SW480 (cell line): ENCODE results near the gene REELD1.

Source experiments
- DNase-seq: peaks from one replicate; pipeline ENCODE4 v3.0.0-alpha.2; 2016; ENCODE audit warnings: low spot score

The REELD1 gene

GRCh38 chr4:146224326-146224966 is 10.1 kb downstream of the REELD1 start:
- no peak for DNase-seq

GRCh38 chr4:146229406-146229805 is 15.1 kb downstream of the REELD1 start:
- no peak for DNase-seq

- no peak for DNase-seq
Observed at GRCh38 chr4:146232131-146232722, 17.9 kb downstream of the REELD1 start.

- no peak for DNase-seq
Observed at GRCh38 chr4:146235654-146236177, 21.4 kb downstream of the REELD1 start.

- no peak for DNase-seq
Observed at GRCh38 chr4:146236216-146236615, 21.9 kb downstream of the REELD1 start.

GRCh38 chr4:146237092-146237491 is 22.8 kb downstream of the REELD1 start:
- no peak for DNase-seq

- DNase-seq: no peak
Observed at GRCh38 chr4:146238107-146238506, 23.8 kb downstream of the REELD1 start.

- DNase-seq: no peak
Observed at GRCh38 chr4:146243141-146243882, 29.0 kb downstream of the REELD1 start.

- no peak for DNase-seq
Observed at GRCh38 chr4:146243883-146244277, 29.5 kb downstream of the REELD1 start.

- no peak for DNase-seq
Observed at GRCh38 chr4:146244496-146244895, 30.2 kb downstream of the REELD1 start.

GRCh38 chr4:146245246-146245645 is 30.9 kb downstream of the REELD1 start:
- no peak for DNase-seq

- DNase-seq: no peak
Observed at GRCh38 chr4:146245850-146246249, 31.5 kb downstream of the REELD1 start.

- no peak for DNase-seq
Observed at GRCh38 chr4:146246381-146246780, 32.0 kb downstream of the REELD1 start.

- no peak for DNase-seq
Observed at GRCh38 chr4:146247356-146247755, 33.0 kb downstream of the REELD1 start.

GRCh38 chr4:146252969-146253611 is 38.8 kb downstream of the REELD1 start:
- DNase-seq: no peak

- DNase-seq: no peak
Observed at GRCh38 chr4:146255463-146255862, 41.1 kb downstream of the REELD1 start.

GRCh38 chr4:146255874-146256273 is 41.5 kb downstream of the REELD1 start:
- no peak for DNase-seq

GRCh38 chr4:146256328-146256727 is 42.0 kb downstream of the REELD1 start:
- DNase-seq: no peak

GRCh38 chr4:146257511-146257910 is 43.2 kb downstream of the REELD1 start:
- DNase-seq: no peak

GRCh38 chr4:146260521-146260920 is 46.2 kb downstream of the REELD1 start:
- no peak for DNase-seq

- no peak for DNase-seq
Observed at GRCh38 chr4:146261041-146261440, 46.7 kb downstream of the REELD1 start.

GRCh38 chr4:146263793-146264192 is 49.5 kb downstream of the REELD1 start:
- no peak for DNase-seq
